Neural cell (in vitro differentiated cells): ENCODE results near the gene GPLD1. TPM values are rescaled to one million over a fixed set of nuclear protein-coding genes. Genes with fewer than 3 reads are reported as not detected.

Experiments used
- H2AFZ ChIP-seq: fragments of 200-600, 300-800 bp; sonication (generic), shearing (Covaris generic); 2 replicates; pipeline ENCODE4 v1.6.0; 2014; ENCODE audit warnings: low read depth, mild to moderate bottlenecking, antibody characterized with exemption, low read length, moderate library complexity
- H3F3A ChIP-seq: fragments of 200-600 bp; shearing (Covaris generic); 2 replicates; pipeline ENCODE4 v1.6.1; 2016; ENCODE audit warnings: mild to moderate bottlenecking, moderate library complexity, mixed read lengths, antibody characterized with exemption, low read length; ENCODE audit not compliant: insufficient read depth, poor library complexity, severe bottlenecking
- H3K27ac ChIP-seq: fragments of 200-600, 300-800 bp; sonication (generic), shearing (Covaris generic); 2 replicates; pipeline ENCODE4 v1.5.1; 2014; ENCODE audit warnings: mild to moderate bottlenecking, low read length, moderate library complexity
- H3K27me3 ChIP-seq: fragments of 300-800, 200-600 bp; sonication (generic), shearing (Covaris generic); 2 replicates; pipeline ENCODE4 v1.6.0; 2014; ENCODE audit warnings: mild to moderate bottlenecking, low read depth, low read length, moderate library complexity; ENCODE audit not compliant: insufficient read depth
- H3K36me3 ChIP-seq: fragments of 300-800, 200-600 bp; sonication (generic), shearing (Covaris generic); 2 replicates; pipeline ENCODE4 v1.5.1; 2014; ENCODE audit warnings: mild to moderate bottlenecking, antibody characterized with exemption, low read length, moderate library complexity; ENCODE audit not compliant: insufficient read depth
- H3K4me2 ChIP-seq: fragments of 300-800, 200-600 bp; sonication (generic), shearing (Covaris generic); 2 replicates; pipeline ENCODE4 v1.6.0; 2014; ENCODE audit warnings: mild to moderate bottlenecking, low read length
- H3K4me3 ChIP-seq: fragments of 300-800, 200-600 bp; sonication (generic), shearing (Covaris generic); 2 replicates; pipeline ENCODE4 v1.5.1; 2014; ENCODE audit warnings: mild to moderate bottlenecking, low read length, moderate library complexity
- H3K79me2 ChIP-seq: fragments of 200-600 bp; shearing (Covaris generic); replicated peaks from 2 replicates; pipeline ENCODE4 v1.6.0; 2014; ENCODE audit warnings: mild to moderate bottlenecking, low read length, moderate library complexity; ENCODE audit not compliant: insufficient read depth
- H3K9ac ChIP-seq: fragments of 300-800, 200-600 bp; sonication (generic), shearing (Covaris generic); 2 replicates; pipeline ENCODE4 v1.6.1; 2016; ENCODE audit warnings: mild to moderate bottlenecking, low read length, mixed read lengths
- H3K9me2 ChIP-seq: fragments of 200-600 bp; shearing (Covaris generic); 2 replicates; pipeline ENCODE4 v1.6.1; 2016; ENCODE audit warnings: mild to moderate bottlenecking, low read length, mixed read lengths; ENCODE audit not compliant: insufficient read depth
- H3K9me3 ChIP-seq: fragments of 200-600, 300-800 bp; sonication (generic), shearing (Covaris generic); 2 replicates; pipeline ENCODE4 v1.6.1; 2016; ENCODE audit warnings: mild to moderate bottlenecking, mixed run types, low read length, moderate library complexity, mixed read lengths
- H4K20me1 ChIP-seq: fragments of 200-600 bp; shearing (Covaris generic); 2 replicates; pipeline ENCODE4 v1.6.1; 2016; ENCODE audit warnings: mild to moderate bottlenecking, mixed run types; ENCODE audit not compliant: insufficient read depth
- EP300 ChIP-seq: fragments of 450-650 bp; conservative IDR thresholded peaks from 2 replicates; pipeline ENCODE4 v1.6.1; 2014; ENCODE audit warnings: antibody characterized with exemption, mild to moderate bottlenecking, moderate library complexity; ENCODE audit not compliant: poor library complexity, severe bottlenecking
- EZH2 ChIP-seq: fragments of 200-600, 300-800 bp; shearing (Covaris generic), sonication (generic); IDR thresholded peaks from 2 replicates; pipeline ENCODE4 v1.6.1; 2014; ENCODE audit warnings: antibody characterized with exemption, low read length, borderline replicate concordance, mild to moderate bottlenecking; ENCODE audit not compliant: insufficient read depth, poor library complexity, severe bottlenecking
- MXI1 ChIP-seq: fragments of 450-650 bp; conservative IDR thresholded peaks from 2 replicates; pipeline ENCODE4 v1.6.1; 2014; ENCODE audit warnings: antibody characterized with exemption, mild to moderate bottlenecking; ENCODE audit not compliant: poor library complexity, severe bottlenecking
- POLR2AphosphoS5 ChIP-seq: IDR thresholded peaks from 2 replicates; pipeline ENCODE4 v1.6.1; 2012
- RAD21 ChIP-seq: fragments of 450-650 bp; conservative IDR thresholded peaks from 2 replicates; pipeline ENCODE4 v1.6.1; 2014; ENCODE audit warnings: antibody characterized with exemption, mild to moderate bottlenecking, moderate library complexity
- SMC3 ChIP-seq: fragments of 450-650 bp; conservative IDR thresholded peaks from 2 replicates; pipeline ENCODE4 v1.6.1; 2014; ENCODE audit warnings: antibody characterized with exemption, mild to moderate bottlenecking, moderate library complexity; ENCODE audit not compliant: poor library complexity
- TAF1 ChIP-seq: IDR thresholded peaks from 2 replicates; pipeline ENCODE4 v1.6.1; 2012; ENCODE audit warnings: low read depth
- polyA plus RNA-seq: library from polyadenylated mRNA; depleted of rRNA; stranded (reverse); fragments of >200 nt; gene quantifications from 2 replicates; pipeline ENCODE4 v1.2.3, GENCODE V29; 2014
- TF ChIP-seq, protein P1 (sequence below): fragments of 450-650 bp; IDR thresholded peaks from 2 replicates; pipeline ENCODE4 v1.5.1; 2014; ENCODE audit warnings: antibody characterized with exemption, mild to moderate bottlenecking, moderate library complexity; ENCODE audit not compliant: poor library complexity, severe bottlenecking
- TF ChIP-seq, protein P2 (sequence below): IDR thresholded peaks from 2 replicates; pipeline ENCODE4 v1.6.1; 2012; ENCODE audit warnings: borderline replicate concordance

The GPLD1 gene
- polyA plus RNA-seq, 1 donor from 2014 or later = 11.0 TPM

DNA sequence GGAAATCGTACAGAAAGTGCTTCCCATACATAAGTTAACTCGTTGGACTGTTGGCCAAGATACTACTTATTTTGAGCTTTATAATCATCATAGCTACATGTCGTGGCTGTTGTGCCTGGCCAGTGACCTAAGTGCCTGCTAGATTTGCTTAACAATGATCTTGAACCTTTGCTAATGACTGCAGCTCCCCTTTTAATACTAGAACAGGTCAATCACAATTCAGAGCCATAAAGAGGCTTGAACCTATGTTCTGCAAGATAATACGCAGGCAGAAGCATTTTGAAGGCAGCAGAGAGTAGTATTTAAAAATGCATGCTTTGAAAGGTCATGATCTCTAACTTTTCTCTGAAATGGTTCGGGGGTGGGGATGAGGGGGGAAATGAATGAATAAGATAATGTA, 84.1 kb downstream of the GPLD1 start:
- Histone ChIP-seq H3K9me2 (no peaks in the 10 kb centered on the region), H3K79me2 (peaks cover 28% of the 10 kb centered on the region), H3K9ac (no peak overlapping the region), H4K20me1 (no peaks in the 10 kb centered on the region), H3K36me3 (peaks cover 12% of the 10 kb centered on the region), H3K9me3 (no peaks in the 10 kb centered on the region), H2AFZ (no peak overlapping the region), H3K4me2 (no peak overlapping the region), H3K4me3 (no peak overlapping the region), H3K27ac (no peak overlapping the region), H3K27me3 (no peaks in the 10 kb centered on the region), H3F3A (no peaks in the 10 kb centered on the region)
- TF ChIP-seq EZH2 = no peak
- TF ChIP-seq POLR2AphosphoS5 = no peak
- TF ChIP-seq SMC3 = no peak
- TF ChIP-seq, protein P1, sequence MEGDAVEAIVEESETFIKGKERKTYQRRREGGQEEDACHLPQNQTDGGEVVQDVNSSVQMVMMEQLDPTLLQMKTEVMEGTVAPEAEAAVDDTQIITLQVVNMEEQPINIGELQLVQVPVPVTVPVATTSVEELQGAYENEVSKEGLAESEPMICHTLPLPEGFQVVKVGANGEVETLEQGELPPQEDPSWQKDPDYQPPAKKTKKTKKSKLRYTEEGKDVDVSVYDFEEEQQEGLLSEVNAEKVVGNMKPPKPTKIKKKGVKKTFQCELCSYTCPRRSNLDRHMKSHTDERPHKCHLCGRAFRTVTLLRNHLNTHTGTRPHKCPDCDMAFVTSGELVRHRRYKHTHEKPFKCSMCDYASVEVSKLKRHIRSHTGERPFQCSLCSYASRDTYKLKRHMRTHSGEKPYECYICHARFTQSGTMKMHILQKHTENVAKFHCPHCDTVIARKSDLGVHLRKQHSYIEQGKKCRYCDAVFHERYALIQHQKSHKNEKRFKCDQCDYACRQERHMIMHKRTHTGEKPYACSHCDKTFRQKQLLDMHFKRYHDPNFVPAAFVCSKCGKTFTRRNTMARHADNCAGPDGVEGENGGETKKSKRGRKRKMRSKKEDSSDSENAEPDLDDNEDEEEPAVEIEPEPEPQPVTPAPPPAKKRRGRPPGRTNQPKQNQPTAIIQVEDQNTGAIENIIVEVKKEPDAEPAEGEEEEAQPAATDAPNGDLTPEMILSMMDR = no peak
- TF ChIP-seq RAD21 = no peak
- TF ChIP-seq, protein P2, sequence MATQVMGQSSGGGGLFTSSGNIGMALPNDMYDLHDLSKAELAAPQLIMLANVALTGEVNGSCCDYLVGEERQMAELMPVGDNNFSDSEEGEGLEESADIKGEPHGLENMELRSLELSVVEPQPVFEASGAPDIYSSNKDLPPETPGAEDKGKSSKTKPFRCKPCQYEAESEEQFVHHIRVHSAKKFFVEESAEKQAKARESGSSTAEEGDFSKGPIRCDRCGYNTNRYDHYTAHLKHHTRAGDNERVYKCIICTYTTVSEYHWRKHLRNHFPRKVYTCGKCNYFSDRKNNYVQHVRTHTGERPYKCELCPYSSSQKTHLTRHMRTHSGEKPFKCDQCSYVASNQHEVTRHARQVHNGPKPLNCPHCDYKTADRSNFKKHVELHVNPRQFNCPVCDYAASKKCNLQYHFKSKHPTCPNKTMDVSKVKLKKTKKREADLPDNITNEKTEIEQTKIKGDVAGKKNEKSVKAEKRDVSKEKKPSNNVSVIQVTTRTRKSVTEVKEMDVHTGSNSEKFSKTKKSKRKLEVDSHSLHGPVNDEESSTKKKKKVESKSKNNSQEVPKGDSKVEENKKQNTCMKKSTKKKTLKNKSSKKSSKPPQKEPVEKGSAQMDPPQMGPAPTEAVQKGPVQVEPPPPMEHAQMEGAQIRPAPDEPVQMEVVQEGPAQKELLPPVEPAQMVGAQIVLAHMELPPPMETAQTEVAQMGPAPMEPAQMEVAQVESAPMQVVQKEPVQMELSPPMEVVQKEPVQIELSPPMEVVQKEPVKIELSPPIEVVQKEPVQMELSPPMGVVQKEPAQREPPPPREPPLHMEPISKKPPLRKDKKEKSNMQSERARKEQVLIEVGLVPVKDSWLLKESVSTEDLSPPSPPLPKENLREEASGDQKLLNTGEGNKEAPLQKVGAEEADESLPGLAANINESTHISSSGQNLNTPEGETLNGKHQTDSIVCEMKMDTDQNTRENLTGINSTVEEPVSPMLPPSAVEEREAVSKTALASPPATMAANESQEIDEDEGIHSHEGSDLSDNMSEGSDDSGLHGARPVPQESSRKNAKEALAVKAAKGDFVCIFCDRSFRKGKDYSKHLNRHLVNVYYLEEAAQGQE = no peak
- no peak for TF ChIP-seq MXI1
- TF ChIP-seq EP300 = no peak
- no peak for TF ChIP-seq TAF1

DNA sequence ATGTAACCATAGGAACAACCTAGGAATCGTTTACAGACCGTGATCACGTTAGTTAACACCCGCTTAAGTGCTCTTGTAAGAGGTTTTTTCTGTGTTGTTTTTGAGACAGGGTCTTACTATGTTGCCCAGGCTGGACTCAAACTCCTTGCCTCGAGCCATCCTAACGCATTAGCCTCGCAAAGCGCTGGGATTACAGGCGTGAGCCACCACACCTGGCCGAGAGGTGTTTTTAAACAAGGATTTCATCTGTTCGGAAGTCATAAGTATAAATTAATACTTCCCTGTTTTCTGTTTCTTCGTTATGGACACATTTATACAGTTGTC, 85.9 kb downstream of the GPLD1 start:
- Histone ChIP-seq H3K36me3 (peaks cover 9% of the 10 kb centered on the region), H3K9ac (peak overlapping the region; percentile 83), H3K4me3 (peak overlapping the region; percentile 89), H3K27ac (no peak overlapping the region), H3F3A (no peaks in the 10 kb centered on the region), H3K9me2 (no peaks in the 10 kb centered on the region), H3K9me3 (no peaks in the 10 kb centered on the region), H4K20me1 (no peaks in the 10 kb centered on the region), H3K79me2 (peaks cover 22% of the 10 kb centered on the region), H3K4me2 (peak overlapping the region; percentile 76), H2AFZ (peak overlapping the region; percentile 91), H3K27me3 (no peaks in the 10 kb centered on the region)
- TF ChIP-seq TAF1 (no peak), EP300 (no peak), MXI1 (no peak), POLR2AphosphoS5 (no peak), RAD21 (no peak), SMC3 (no peak), EZH2 (no peak)
- TF ChIP-seq, protein P1 = no peak
- TF ChIP-seq, protein P2 = no peak
